H9 (cell line): ENCODE results near the gene GPR15LG. TPM values are rescaled to one million over a fixed set of nuclear protein-coding genes. Genes with fewer than 3 reads are reported as not detected.

ENCODE experiments used
- DNase-seq: peaks from one replicate; pipeline ENCODE4 v3.0.0-alpha.2; 2017
- H2AFZ ChIP-seq: one replicate; pipeline ENCODE4 v1.6.1; 2013; ENCODE audit warnings: mild to moderate bottlenecking, low read length, control low read depth, moderate library complexity
- H2AK5ac ChIP-seq: 2 replicates; pipeline ENCODE4 v1.6.1; 2013; ENCODE audit warnings: low read length, control low read depth, mixed read lengths; ENCODE audit not compliant: insufficient read length
- H2BK120ac ChIP-seq: one replicate; pipeline ENCODE4 v1.6.1; 2013; ENCODE audit warnings: low read depth, mild to moderate bottlenecking, low read length, control low read depth, inconsistent platforms; ENCODE audit not compliant: poor library complexity, severe bottlenecking
- H2BK12ac ChIP-seq: 2 replicates; pipeline ENCODE4 v1.6.1; 2013; ENCODE audit warnings: low read length, control low read depth, mixed read lengths, low read depth; ENCODE audit not compliant: insufficient read length
- H2BK15ac ChIP-seq: 2 replicates; pipeline ENCODE4 v1.6.1; 2013; ENCODE audit warnings: low read depth, low read length, control low read depth
- H2BK20ac ChIP-seq: one replicate; pipeline ENCODE4 v1.6.1; 2013; ENCODE audit warnings: low read depth, mild to moderate bottlenecking, low read length, control low read depth, inconsistent platforms; ENCODE audit not compliant: poor library complexity, severe bottlenecking
- H2BK5ac ChIP-seq: 2 replicates; pipeline ENCODE4 v1.6.1; 2013; ENCODE audit warnings: low read length, control low read depth, mixed read lengths; ENCODE audit not compliant: insufficient read length
- H3K14ac ChIP-seq: 2 replicates; pipeline ENCODE4 v1.6.1; 2013; ENCODE audit warnings: low read length, control low read depth; ENCODE audit not compliant: insufficient read depth
- H3K18ac ChIP-seq: 2 replicates; pipeline ENCODE4 v1.6.1; 2013; ENCODE audit warnings: low read depth, mild to moderate bottlenecking, mixed read lengths, low read length, control low read depth; ENCODE audit not compliant: insufficient read length
- H3K23ac ChIP-seq: 2 replicates; pipeline ENCODE4 v1.6.1; 2013; ENCODE audit warnings: low read length, control low read depth, mixed read lengths, low read depth; ENCODE audit not compliant: insufficient read length
- H3K23me2 ChIP-seq: 2 replicates; pipeline ENCODE4 v1.6.1; 2013; ENCODE audit warnings: low read depth, mild to moderate bottlenecking, mixed read lengths, low read length, control low read depth; ENCODE audit not compliant: insufficient read length, poor library complexity, severe bottlenecking
- H3K27ac ChIP-seq: 2 replicates; pipeline ENCODE4 v1.5.1; 2013; ENCODE audit warnings: low read length, control low read depth, mixed read lengths, low read depth; ENCODE audit not compliant: insufficient read length
- H3K27me3 ChIP-seq: 2 replicates; pipeline ENCODE4 v1.6.1; 2013; ENCODE audit warnings: low read length, control low read depth, inconsistent platforms; ENCODE audit not compliant: insufficient read depth
- H3K4ac ChIP-seq: 2 replicates; pipeline ENCODE4 v1.6.1; 2013; ENCODE audit warnings: low read depth, mild to moderate bottlenecking, control low read depth, inconsistent platforms, low read length, moderate library complexity
- H3K4me1 ChIP-seq: 2 replicates; pipeline ENCODE4 v1.6.1; 2013; ENCODE audit warnings: low read length, control low read depth, inconsistent platforms; ENCODE audit not compliant: insufficient read depth
- H3K4me2 ChIP-seq: 2 replicates; pipeline ENCODE4 v1.6.1; 2013; ENCODE audit warnings: low read length, control low read depth, mixed read lengths; ENCODE audit not compliant: insufficient read length, insufficient read depth
- H3K56ac ChIP-seq: 2 replicates; pipeline ENCODE4 v1.6.1; 2013; ENCODE audit warnings: low read depth, mild to moderate bottlenecking, mixed read lengths, low read length, control low read depth; ENCODE audit not compliant: insufficient read length
- H3K79me1 ChIP-seq: 2 replicates; pipeline ENCODE4 v1.6.1; 2013; ENCODE audit warnings: low read depth, mild to moderate bottlenecking, moderate library complexity, low read length, control low read depth, inconsistent platforms; ENCODE audit not compliant: insufficient read depth, poor library complexity, severe bottlenecking
- H3K79me2 ChIP-seq: 2 replicates; pipeline ENCODE4 v1.6.1; 2013; ENCODE audit warnings: low read length, control low read depth, inconsistent platforms; ENCODE audit not compliant: insufficient read depth
- H3K9ac ChIP-seq: 2 replicates; pipeline ENCODE4 v1.6.1; 2013; ENCODE audit warnings: low read length, control low read depth, mixed read lengths; ENCODE audit not compliant: insufficient read length; ENCODE audit errors: extremely low read depth
- H3K9me3 ChIP-seq: one replicate; pipeline ENCODE4 v1.6.1; 2013; ENCODE audit warnings: low read depth, low read length, inconsistent platforms; ENCODE audit not compliant: control insufficient read depth
- H3T11ph ChIP-seq: one replicate; pipeline ENCODE4 v1.6.1; 2013; ENCODE audit warnings: mild to moderate bottlenecking, low read length, control low read depth, inconsistent platforms
- H4K20me1 ChIP-seq: one replicate; pipeline ENCODE4 v1.6.1; 2013; ENCODE audit not compliant: control insufficient read depth, insufficient read length, insufficient read depth
- H4K5ac ChIP-seq: 2 replicates; pipeline ENCODE4 v1.6.1; 2013; ENCODE audit warnings: low read depth, mild to moderate bottlenecking, mixed read lengths, low read length, control low read depth; ENCODE audit not compliant: insufficient read length
- H4K8ac ChIP-seq: replicated peaks from 2 replicates; pipeline ENCODE4 v1.6.1; 2013; ENCODE audit warnings: low read length, control low read depth, mixed read lengths, low read depth; ENCODE audit not compliant: insufficient read length
- H4K91ac ChIP-seq: 2 replicates; pipeline ENCODE4 v1.6.1; 2013; ENCODE audit warnings: low read depth, mild to moderate bottlenecking, moderate library complexity, mixed read lengths, low read length, control low read depth; ENCODE audit not compliant: insufficient read length
- H3K27ac Mint-ChIP-seq, 3 experiments: 2 replicates in 2 of 3; 3 replicates in 1 of 3; pipeline ENCODE4 v1.8.0; 2020 to 2021; ENCODE audit warnings: mixed read lengths in 3 of 3, mild to moderate bottlenecking in 1 of 3, moderate library complexity in 1 of 3
- H3K27me3 Mint-ChIP-seq: 2 replicates; pipeline ENCODE4 v1.8.0; 2021; ENCODE audit warnings: low read depth, mild to moderate bottlenecking, moderate library complexity, mixed read lengths
- H3K36me3 Mint-ChIP-seq, 3 experiments: 2 replicates in 2 of 3; 3 replicates in 1 of 3; pipeline ENCODE4 v1.8.0; 2020 to 2021; ENCODE audit warnings: low read depth in 3 of 3, mixed read lengths in 3 of 3; ENCODE audit not compliant: insufficient read depth in 1 of 3
- H3K4me1 Mint-ChIP-seq, 2 experiments: 2 replicates each; pipeline ENCODE4 v1.8.0; 2020; ENCODE audit warnings: mixed read lengths in 2 of 2
- H3K4me3 Mint-ChIP-seq, 2 experiments: 2 replicates in 1 of 2; 3 replicates in 1 of 2; pipeline ENCODE4 v1.8.0; 2020 to 2021; ENCODE audit warnings: mild to moderate bottlenecking in 2 of 2, mixed read lengths in 2 of 2, moderate library complexity in 1 of 2
- H3K9me3 Mint-ChIP-seq, 2 experiments: 2 replicates in 1 of 2; 3 replicates in 1 of 2; pipeline ENCODE4 v1.8.0; 2020; ENCODE audit warnings: mild to moderate bottlenecking in 2 of 2, mixed read lengths in 2 of 2, moderate library complexity in 1 of 2
- WGBS: extraction: QIAGEN DNeasy Blood & Tissue Kit; methylation state at CpG from one replicate; pipeline ENCODE4 v1.1.7; 2013; ENCODE audit warnings: missing lambda C conversion rate, low lambda C conversion rate, mixed read lengths; ENCODE audit not compliant: insufficient read length; ENCODE audit errors: extremely low coverage; 5-methylcytosine and 5-hydroxymethylcytosine counted together
- total RNA-seq: library from RNA; stranded (reverse); gene quantifications from 2 replicates; pipeline ENCODE4 v1.2.1, GENCODE V29; 2021
- TF ChIP-seq, protein P1 (sequence below): fragments of 200-600 bp; sonication (generic); conservative IDR thresholded peaks from 3 replicates; pipeline ENCODE4 v1.8.0; 2021; ENCODE audit warnings: antibody characterized with exemption, mild to moderate bottlenecking

Gene GPR15LG
- total RNA-seq, 1 experiment from 2014 or later: not detected

DNA sequence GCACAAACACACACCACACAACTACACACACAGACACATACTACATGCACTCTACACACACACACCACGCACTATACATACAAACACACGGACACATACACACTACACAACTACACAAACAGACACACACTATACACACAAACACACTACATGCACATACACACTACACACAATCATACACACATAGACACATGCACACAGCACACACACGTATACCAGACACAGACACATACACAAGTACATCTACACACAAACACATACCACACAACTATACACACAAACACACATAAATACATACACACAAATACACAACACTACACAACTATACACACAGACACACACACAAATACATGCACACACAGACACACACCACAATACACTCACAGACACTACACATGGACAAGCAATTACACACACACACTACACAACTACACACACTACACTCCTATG lies 4.6 kb downstream of the GPR15LG start:
- WGBS: 100% methylated on average over 2 of the region's 3 CpGs
- Histone ChIP-seq H3K79me2 (no peaks in the 10 kb centered on the region), H4K20me1 (no peaks in the 10 kb centered on the region), H3K4me1 (peaks cover 3% of the 10 kb centered on the region; the same call in 1 of the 2 replicates), H3K23me2 (no peaks in the 10 kb centered on the region), H3K4me2 (no peak overlapping the region), H2BK12ac (no peak overlapping the region), H3K23ac (no peak overlapping the region), H2AFZ (no peak overlapping the region), H3K27me3 (no peaks in the 10 kb centered on the region; the same call in 1 of the 2 replicates), H3T11ph (no peak overlapping the region), H2BK5ac (no peak overlapping the region), H4K5ac (peak overlapping the region; percentile 9), H3K9me3 (no peaks in the 10 kb centered on the region), H4K91ac (no peak overlapping the region), H2AK5ac (no peak overlapping the region), H3K18ac (no peak overlapping the region), H4K8ac (no peak overlapping the region), H3K4ac (no peak overlapping the region), H3K9ac (no peak overlapping the region), H2BK20ac (no peak overlapping the region), H3K79me1 (no peaks in the 10 kb centered on the region), H3K56ac (no peak overlapping the region), H3K14ac (no peak overlapping the region), H2BK15ac (no peak overlapping the region), H3K27ac (no peak overlapping the region), H2BK120ac (no peak overlapping the region)
- no peak overlapping the region for H3K4me3 Mint-ChIP-seq
- H3K27me3 Mint-ChIP-seq: no peaks in the 10 kb centered on the region; the same call in 1 of the 2 replicates
- no peak for DNase-seq
- peaks cover 0 to 8% (median 3%) of the 10 kb centered on the region in 3 experiments; a peak in 4 of 7 replicates for H3K36me3 Mint-ChIP-seq
- TF ChIP-seq, protein P1, sequence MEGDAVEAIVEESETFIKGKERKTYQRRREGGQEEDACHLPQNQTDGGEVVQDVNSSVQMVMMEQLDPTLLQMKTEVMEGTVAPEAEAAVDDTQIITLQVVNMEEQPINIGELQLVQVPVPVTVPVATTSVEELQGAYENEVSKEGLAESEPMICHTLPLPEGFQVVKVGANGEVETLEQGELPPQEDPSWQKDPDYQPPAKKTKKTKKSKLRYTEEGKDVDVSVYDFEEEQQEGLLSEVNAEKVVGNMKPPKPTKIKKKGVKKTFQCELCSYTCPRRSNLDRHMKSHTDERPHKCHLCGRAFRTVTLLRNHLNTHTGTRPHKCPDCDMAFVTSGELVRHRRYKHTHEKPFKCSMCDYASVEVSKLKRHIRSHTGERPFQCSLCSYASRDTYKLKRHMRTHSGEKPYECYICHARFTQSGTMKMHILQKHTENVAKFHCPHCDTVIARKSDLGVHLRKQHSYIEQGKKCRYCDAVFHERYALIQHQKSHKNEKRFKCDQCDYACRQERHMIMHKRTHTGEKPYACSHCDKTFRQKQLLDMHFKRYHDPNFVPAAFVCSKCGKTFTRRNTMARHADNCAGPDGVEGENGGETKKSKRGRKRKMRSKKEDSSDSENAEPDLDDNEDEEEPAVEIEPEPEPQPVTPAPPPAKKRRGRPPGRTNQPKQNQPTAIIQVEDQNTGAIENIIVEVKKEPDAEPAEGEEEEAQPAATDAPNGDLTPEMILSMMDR: no peak
- H3K9me3 Mint-ChIP-seq: peaks cover 7 to 10% of the 10 kb centered on the region in 2 experiments; a peak in 4 of 5 replicates
- H3K27ac Mint-ChIP-seq: no peak overlapping the region
- no peaks in the 10 kb centered on the region for H3K4me1 Mint-ChIP-seq
